A549 (cell line): ENCODE results near the gene CASP1. TPM values are rescaled to one million over a fixed set of nuclear protein-coding genes. Genes with fewer than 3 reads are reported as not detected.

Experiments used
- ATAC-seq, 2 experiments: fragments of 200-7000 bp in 1 of 2; fragments of >200 bp in 1 of 2; cut with Nextera tagmentation in 1 of 2; cut with Tn5 transposase in 1 of 2; 3 replicates each; pipeline versions ENCODE4 v1.8.0 to v1.9.1; 2018 to 2020; ENCODE audit warnings: mild to moderate bottlenecking in 1 of 2, moderate library complexity in 1 of 2
- CTCF ChIA-PET: fragments of 300-600 bp; sonication (Branson Sonifier 250); formaldehyde crosslinking; extraction: SDS; loops from one replicate; lab custom pipeline; 2021; ENCODE audit warnings: antibody characterized with exemption, inconsistent platforms; lab: Yijun Ruan, JAX
- POLR2A ChIA-PET: fragments of 350-600 bp; formaldehyde crosslinking; extraction: SDS; loops from one replicate; lab custom pipeline; 2021; ENCODE audit warnings: antibody characterized with exemption, inconsistent platforms; lab: Yijun Ruan, JAX
- DNase-seq, 2 experiments: peaks; one replicate each; pipeline versions ENCODE4 v3.0.0 to v3.0.0-alpha.2; 2011 to 2016; ENCODE audit warnings: low read depth in 1 of 2, low spot score in 1 of 2
- FAIRE-seq: peaks from 2 replicates; lab custom pipeline; 2011; peaks lifted over from hg19 to GRCh38; lab: Jason Lieb, UNC
- H3K27ac ChIP-seq, 2 experiments: fragments of >200 bp; sonication (Bioruptor Twin); formaldehyde crosslinking; 3 replicates each; pipeline ENCODE4 v1.5.1; 2016 to 2017
- H3K4me1 ChIP-seq: fragments of >200 bp; sonication (Bioruptor Twin); formaldehyde crosslinking; 3 replicates; pipeline ENCODE4 v1.6.1; 2016
- H3K4me2 ChIP-seq: fragments of >200 bp; sonication (Bioruptor Twin); formaldehyde crosslinking; 3 replicates; pipeline ENCODE4 v1.6.1; 2016
- H3K4me3 ChIP-seq: fragments of >200 bp; sonication (Bioruptor Twin); formaldehyde crosslinking; 3 replicates; pipeline ENCODE4 v1.5.1; 2016
- H3K9me3 ChIP-seq: fragments of >200 bp; sonication (Bioruptor Twin); formaldehyde crosslinking; 3 replicates; pipeline ENCODE4 v1.6.1; 2016
- BCL3 ChIP-seq: fragments of >200 bp; sonication (Bioruptor Twin); formaldehyde crosslinking; IDR thresholded peaks from 3 replicates; pipeline ENCODE4 v1.6.1; 2016
- CEBPB ChIP-seq, 2 experiments: fragments of >200 bp in 1 of 2; sonication (Bioruptor Twin) in 1 of 2; formaldehyde crosslinking in 1 of 2; IDR thresholded peaks; 2 replicates each; pipeline ENCODE4 v1.6.1; 2012 to 2016
- CHD2 ChIP-seq: fragments of 150-350 bp; IDR thresholded peaks from 2 replicates; pipeline ENCODE4 v1.6.1; 2014; ENCODE audit warnings: low read length; ENCODE audit not compliant: partially characterized antibody
- EHF ChIP-seq: fragments of 250-450 bp; sonication (Bioruptor Pico); IDR thresholded peaks from 2 replicates; pipeline ENCODE4 v1.5.0; 2020; ENCODE audit warnings: mild to moderate bottlenecking
- EP300 ChIP-seq, 2 experiments: fragments of >200 bp; sonication (Bioruptor Twin); formaldehyde crosslinking; IDR thresholded peaks; 2 replicates in 1 of 2; 3 replicates in 1 of 2; pipeline ENCODE4 v1.6.1; 2016 to 2017
- ESRRA ChIP-seq: fragments of 150-350 bp; IDR thresholded peaks from 2 replicates; pipeline ENCODE4 v1.6.1; 2014; ENCODE audit warnings: mild to moderate bottlenecking, low read length, borderline replicate concordance
- FOSB ChIP-seq: fragments of 250-450 bp; sonication (Bioruptor Pico); IDR thresholded peaks from 2 replicates; pipeline ENCODE4 v1.5.0; 2020; ENCODE audit warnings: mild to moderate bottlenecking, moderate library complexity
- FOXS1 ChIP-seq: fragments of 250-450 bp; sonication (Bioruptor Pico); IDR thresholded peaks from 2 replicates; pipeline ENCODE4 v1.5.0; 2020; ENCODE audit warnings: mild to moderate bottlenecking, moderate library complexity
- GATA3 ChIP-seq: IDR thresholded peaks from 2 replicates; pipeline ENCODE4 v1.6.1; 2012; ENCODE audit warnings: borderline replicate concordance
- HES2 ChIP-seq: fragments of >200 bp; sonication (Bioruptor Twin); formaldehyde crosslinking; IDR thresholded peaks from 2 replicates; pipeline ENCODE4 v1.6.1; 2016
- HMGXB4 ChIP-seq: fragments of 250-450 bp; sonication (Bioruptor Pico); IDR thresholded peaks from 2 replicates; pipeline ENCODE4 v1.5.0; 2021; ENCODE audit warnings: mild to moderate bottlenecking, moderate library complexity, borderline replicate concordance
- JUN ChIP-seq, 2 experiments: fragments of >200 bp; sonication (Bioruptor Twin); formaldehyde crosslinking; IDR thresholded peaks; 2 replicates in 1 of 2; 3 replicates in 1 of 2; pipeline ENCODE4 v1.6.1; 2016 to 2017
- MAFK ChIP-seq: fragments of 450-650 bp; IDR thresholded peaks from 2 replicates; pipeline ENCODE4 v1.6.1; 2014; ENCODE audit not compliant: partially characterized antibody
- MAX ChIP-seq: IDR thresholded peaks from 2 replicates; pipeline ENCODE4 v1.6.1; 2012
- MYC ChIP-seq: IDR thresholded peaks from 2 replicates; pipeline ENCODE4 v1.6.1; 2012; ENCODE audit warnings: mild to moderate bottlenecking, inconsistent platforms, low read length, improper control_type of control experiment, borderline replicate concordance
- NPAS2 ChIP-seq: fragments of 250-450 bp; sonication (Bioruptor Pico); IDR thresholded peaks from 2 replicates; pipeline ENCODE4 v1.8.0; 2022; ENCODE audit warnings: mild to moderate bottlenecking, moderate library complexity, borderline replicate concordance
- PHF8 ChIP-seq: fragments of 200-600 bp; sonication (generic); IDR thresholded peaks from 2 replicates; pipeline ENCODE4 v1.6.1; 2016; ENCODE audit warnings: low read depth, mild to moderate bottlenecking, antibody characterized with exemption, moderate library complexity, borderline replicate concordance
- POLR2AphosphoS2 ChIP-seq: conservative IDR thresholded peaks from 2 replicates; pipeline ENCODE4 v1.6.1; 2012; ENCODE audit warnings: low read length, improper control_type of control experiment, inconsistent platforms
- RAD21 ChIP-seq, 2 experiments: fragments of >200 bp in 1 of 2; sonication (Bioruptor Twin) in 1 of 2; formaldehyde crosslinking in 1 of 2; IDR thresholded peaks in 1 of 2; conservative IDR thresholded peaks in 1 of 2; 2 replicates in 1 of 2; 3 replicates in 1 of 2; pipeline ENCODE4 v1.6.1; 2012 to 2018; ENCODE audit warnings: inconsistent platforms in 1 of 2
- RCOR1 ChIP-seq: fragments of 150-350 bp; IDR thresholded peaks from 2 replicates; pipeline ENCODE4 v1.6.1; 2014; ENCODE audit warnings: antibody characterized with exemption, low read length, low read depth
- RFX5 ChIP-seq: fragments of 450-650 bp; IDR thresholded peaks from 2 replicates; pipeline ENCODE4 v1.7.1; 2014; ENCODE audit warnings: antibody characterized with exemption, mild to moderate bottlenecking, moderate library complexity
- SREBF2 ChIP-seq: fragments of 450-650 bp; IDR thresholded peaks from 2 replicates; pipeline ENCODE4 v1.6.1; 2014; ENCODE audit warnings: mild to moderate bottlenecking, moderate library complexity
- TFCP2L1 ChIP-seq: fragments of 250-450 bp; sonication (Bioruptor Pico); IDR thresholded peaks from 2 replicates; pipeline ENCODE4 v1.5.0; 2021; ENCODE audit warnings: mild to moderate bottlenecking
- TP53 ChIP-seq: fragments of 250-450 bp; sonication (Bioruptor Pico); IDR thresholded peaks from 2 replicates; pipeline ENCODE4 v1.5.0; 2021; ENCODE audit warnings: mild to moderate bottlenecking, moderate library complexity
- USF2 ChIP-seq: fragments of 450-650 bp; IDR thresholded peaks from 2 replicates; pipeline ENCODE4 v1.6.1; 2014; ENCODE audit warnings: antibody characterized with exemption
- ZC3H11A ChIP-seq: fragments of 450-650 bp; IDR thresholded peaks from 2 replicates; pipeline ENCODE4 v1.6.1; 2014; ENCODE audit warnings: antibody characterized with exemption, mild to moderate bottlenecking
- ZNF302 ChIP-seq: fragments of 250-450 bp; sonication (Bioruptor Pico); IDR thresholded peaks from 2 replicates; pipeline ENCODE4 v1.9.0; 2021; ENCODE audit warnings: inconsistent platforms, mild to moderate bottlenecking, moderate library complexity
- ZSCAN20 ChIP-seq: fragments of 250-450 bp; sonication (Bioruptor Pico); IDR thresholded peaks from 2 replicates; pipeline ENCODE4 v1.8.0; 2022; ENCODE audit warnings: mild to moderate bottlenecking, moderate library complexity
- WGBS: methylation state at CpG from one replicate; pipeline ENCODE4 v1.1.6; 2017; ENCODE audit errors: missing lambda C conversion rate; 5-methylcytosine and 5-hydroxymethylcytosine counted together
- polyA plus RNA-seq, 4 experiments: library from polyadenylated mRNA; depleted of rRNA in 3 of 4; stranded (reverse); fragments of >200 nt; fragmentation: RNase III in 1 of 4; extraction: RNeasy Plus Mini Kit Qiagen cat#74134 plus additional on column Dnase treatment in 1 of 4; gene quantifications; 2 replicates in 3 of 4; 3 replicates in 1 of 4; pipeline ENCODE4 v1.2.3, GENCODE V29; 2011 to 2017

CASP1 gene
- polyA plus RNA-seq, 2 of the 4 experiments (the other 2 are of a cell fraction), result 0.06 to 0.15 TPM

GRCh38 chr11:105052487-105052886 lies 17.5 kb upstream of the CASP1 start:
- no peak overlapping the region for H3K4me2 ChIP-seq
- no peak overlapping the region for H3K4me3 ChIP-seq
- TF ChIP-seq MAFK, result no peak
- TF ChIP-seq NPAS2 (CRISPR knock-in tag), result no peak
- no peak for TF ChIP-seq ZNF302
- TF ChIP-seq ZSCAN20, result no peak
- no peak for TF ChIP-seq USF2
- TF ChIP-seq PHF8, result no peak
- TF ChIP-seq SREBF2, result no peak
- TF ChIP-seq POLR2AphosphoS2, result no peak
- no peak for TF ChIP-seq MYC
- TF ChIP-seq RAD21 (conservative IDR thresholded peaks at IDR 0.05 in 1 of 2, IDR thresholded peaks at IDR 0.05 in 1 of 2), result no peak
- no peak for TF ChIP-seq BCL3
- no peak for TF ChIP-seq ESRRA
- no peak for TF ChIP-seq RCOR1
- peaks cover 6% of the 10 kb centered on the region for H3K4me1 ChIP-seq
- H3K9me3 ChIP-seq, result no peaks in the 10 kb centered on the region
- FAIRE-seq (no peak), ATAC-seq (no peak), DNase-seq (no peak)
- ChIA-PET CTCF (no interaction called here), POLR2A (no interaction called here)
- WGBS, result 52% methylated on average over 3 of the region's 3 CpGs
- no peak overlapping the region for H3K27ac ChIP-seq

- POLR2A ChIA-PET, result no interaction called here
These were observed 16.6 kb upstream of the CASP1 start for GRCh38 chr11:105051559-105051958.

More at GRCh38 chr11:105051559-105051958, 16.6 kb upstream of the CASP1 start:
- DNase-seq (no peak), FAIRE-seq (no peak), ATAC-seq (no peak)
- TF ChIP-seq RCOR1, result no peak
- TF ChIP-seq FOSB (CRISPR knock-in tag), result no peak
- TF ChIP-seq HMGXB4 (CRISPR knock-in tag), result no peak
- TF ChIP-seq CEBPB (IDR thresholded peaks at IDR 0.05), result no peak
- no peak for TF ChIP-seq CHD2
- TF ChIP-seq MYC, result no peak
- TF ChIP-seq JUN (IDR thresholded peaks at IDR 0.05), result no peak
- no peak for TF ChIP-seq RFX5
- TF ChIP-seq ZSCAN20, result no peak
- no peak for TF ChIP-seq EHF (CRISPR knock-in tag)
- no peak for TF ChIP-seq TFCP2L1 (CRISPR knock-in tag)
- TF ChIP-seq HES2, result no peak
- TF ChIP-seq TP53 (CRISPR knock-in tag), result no peak
- no peak for TF ChIP-seq GATA3
- TF ChIP-seq FOXS1, result no peak
- no peak for TF ChIP-seq ZC3H11A
- no peak for TF ChIP-seq MAX
- no peak for TF ChIP-seq BCL3
- TF ChIP-seq SREBF2, result no peak
- TF ChIP-seq EP300 (IDR thresholded peaks at IDR 0.05), result no peak
- H3K4me2 ChIP-seq, result no peak overlapping the region
- CTCF ChIA-PET, result no interaction called here
- no peak overlapping the region for H3K27ac ChIP-seq
- peaks cover 9% of the 10 kb centered on the region for H3K4me1 ChIP-seq
- no peak overlapping the region for H3K4me3 ChIP-seq
- no peaks in the 10 kb centered on the region for H3K9me3 ChIP-seq
- 58% methylated on average over 2 of the region's 2 CpGs for WGBS
